H1 (cell line): Measurements from ENCODE around the gene C17orf114.

ENCODE experiments used
- TF ChIP-seq, protein P1 (sequence below): fragments of 300-600 bp; sonication (generic); IDR thresholded peaks from 2 replicates; pipeline ENCODE4 v1.7.1; 2012; ENCODE audit warnings: low read length, moderate library complexity, mild to moderate bottlenecking, inconsistent platforms; ENCODE audit not compliant: insufficient replicate concordance

The C17orf114 gene

DNA sequence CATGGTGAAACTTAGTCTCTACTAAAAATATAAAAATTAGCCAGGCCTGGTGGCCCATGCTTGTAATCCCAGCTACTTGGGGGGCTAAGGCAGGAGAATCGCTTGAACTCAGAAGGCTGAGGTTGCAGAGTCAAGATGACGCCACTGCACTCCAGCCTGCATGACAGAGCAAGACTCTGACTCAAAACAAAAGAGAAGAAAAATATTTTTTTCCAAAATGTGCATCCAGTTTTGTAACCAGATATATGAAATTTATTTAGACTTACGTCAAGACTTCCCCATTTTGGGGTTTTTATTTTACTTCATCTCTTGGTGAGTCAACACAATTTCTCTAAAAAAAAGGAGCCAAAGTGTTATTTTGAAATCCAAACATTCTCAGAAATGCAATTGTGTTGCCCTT, 35.9 kb downstream of the C17orf114 start (continued):
- TF ChIP-seq, protein P1, sequence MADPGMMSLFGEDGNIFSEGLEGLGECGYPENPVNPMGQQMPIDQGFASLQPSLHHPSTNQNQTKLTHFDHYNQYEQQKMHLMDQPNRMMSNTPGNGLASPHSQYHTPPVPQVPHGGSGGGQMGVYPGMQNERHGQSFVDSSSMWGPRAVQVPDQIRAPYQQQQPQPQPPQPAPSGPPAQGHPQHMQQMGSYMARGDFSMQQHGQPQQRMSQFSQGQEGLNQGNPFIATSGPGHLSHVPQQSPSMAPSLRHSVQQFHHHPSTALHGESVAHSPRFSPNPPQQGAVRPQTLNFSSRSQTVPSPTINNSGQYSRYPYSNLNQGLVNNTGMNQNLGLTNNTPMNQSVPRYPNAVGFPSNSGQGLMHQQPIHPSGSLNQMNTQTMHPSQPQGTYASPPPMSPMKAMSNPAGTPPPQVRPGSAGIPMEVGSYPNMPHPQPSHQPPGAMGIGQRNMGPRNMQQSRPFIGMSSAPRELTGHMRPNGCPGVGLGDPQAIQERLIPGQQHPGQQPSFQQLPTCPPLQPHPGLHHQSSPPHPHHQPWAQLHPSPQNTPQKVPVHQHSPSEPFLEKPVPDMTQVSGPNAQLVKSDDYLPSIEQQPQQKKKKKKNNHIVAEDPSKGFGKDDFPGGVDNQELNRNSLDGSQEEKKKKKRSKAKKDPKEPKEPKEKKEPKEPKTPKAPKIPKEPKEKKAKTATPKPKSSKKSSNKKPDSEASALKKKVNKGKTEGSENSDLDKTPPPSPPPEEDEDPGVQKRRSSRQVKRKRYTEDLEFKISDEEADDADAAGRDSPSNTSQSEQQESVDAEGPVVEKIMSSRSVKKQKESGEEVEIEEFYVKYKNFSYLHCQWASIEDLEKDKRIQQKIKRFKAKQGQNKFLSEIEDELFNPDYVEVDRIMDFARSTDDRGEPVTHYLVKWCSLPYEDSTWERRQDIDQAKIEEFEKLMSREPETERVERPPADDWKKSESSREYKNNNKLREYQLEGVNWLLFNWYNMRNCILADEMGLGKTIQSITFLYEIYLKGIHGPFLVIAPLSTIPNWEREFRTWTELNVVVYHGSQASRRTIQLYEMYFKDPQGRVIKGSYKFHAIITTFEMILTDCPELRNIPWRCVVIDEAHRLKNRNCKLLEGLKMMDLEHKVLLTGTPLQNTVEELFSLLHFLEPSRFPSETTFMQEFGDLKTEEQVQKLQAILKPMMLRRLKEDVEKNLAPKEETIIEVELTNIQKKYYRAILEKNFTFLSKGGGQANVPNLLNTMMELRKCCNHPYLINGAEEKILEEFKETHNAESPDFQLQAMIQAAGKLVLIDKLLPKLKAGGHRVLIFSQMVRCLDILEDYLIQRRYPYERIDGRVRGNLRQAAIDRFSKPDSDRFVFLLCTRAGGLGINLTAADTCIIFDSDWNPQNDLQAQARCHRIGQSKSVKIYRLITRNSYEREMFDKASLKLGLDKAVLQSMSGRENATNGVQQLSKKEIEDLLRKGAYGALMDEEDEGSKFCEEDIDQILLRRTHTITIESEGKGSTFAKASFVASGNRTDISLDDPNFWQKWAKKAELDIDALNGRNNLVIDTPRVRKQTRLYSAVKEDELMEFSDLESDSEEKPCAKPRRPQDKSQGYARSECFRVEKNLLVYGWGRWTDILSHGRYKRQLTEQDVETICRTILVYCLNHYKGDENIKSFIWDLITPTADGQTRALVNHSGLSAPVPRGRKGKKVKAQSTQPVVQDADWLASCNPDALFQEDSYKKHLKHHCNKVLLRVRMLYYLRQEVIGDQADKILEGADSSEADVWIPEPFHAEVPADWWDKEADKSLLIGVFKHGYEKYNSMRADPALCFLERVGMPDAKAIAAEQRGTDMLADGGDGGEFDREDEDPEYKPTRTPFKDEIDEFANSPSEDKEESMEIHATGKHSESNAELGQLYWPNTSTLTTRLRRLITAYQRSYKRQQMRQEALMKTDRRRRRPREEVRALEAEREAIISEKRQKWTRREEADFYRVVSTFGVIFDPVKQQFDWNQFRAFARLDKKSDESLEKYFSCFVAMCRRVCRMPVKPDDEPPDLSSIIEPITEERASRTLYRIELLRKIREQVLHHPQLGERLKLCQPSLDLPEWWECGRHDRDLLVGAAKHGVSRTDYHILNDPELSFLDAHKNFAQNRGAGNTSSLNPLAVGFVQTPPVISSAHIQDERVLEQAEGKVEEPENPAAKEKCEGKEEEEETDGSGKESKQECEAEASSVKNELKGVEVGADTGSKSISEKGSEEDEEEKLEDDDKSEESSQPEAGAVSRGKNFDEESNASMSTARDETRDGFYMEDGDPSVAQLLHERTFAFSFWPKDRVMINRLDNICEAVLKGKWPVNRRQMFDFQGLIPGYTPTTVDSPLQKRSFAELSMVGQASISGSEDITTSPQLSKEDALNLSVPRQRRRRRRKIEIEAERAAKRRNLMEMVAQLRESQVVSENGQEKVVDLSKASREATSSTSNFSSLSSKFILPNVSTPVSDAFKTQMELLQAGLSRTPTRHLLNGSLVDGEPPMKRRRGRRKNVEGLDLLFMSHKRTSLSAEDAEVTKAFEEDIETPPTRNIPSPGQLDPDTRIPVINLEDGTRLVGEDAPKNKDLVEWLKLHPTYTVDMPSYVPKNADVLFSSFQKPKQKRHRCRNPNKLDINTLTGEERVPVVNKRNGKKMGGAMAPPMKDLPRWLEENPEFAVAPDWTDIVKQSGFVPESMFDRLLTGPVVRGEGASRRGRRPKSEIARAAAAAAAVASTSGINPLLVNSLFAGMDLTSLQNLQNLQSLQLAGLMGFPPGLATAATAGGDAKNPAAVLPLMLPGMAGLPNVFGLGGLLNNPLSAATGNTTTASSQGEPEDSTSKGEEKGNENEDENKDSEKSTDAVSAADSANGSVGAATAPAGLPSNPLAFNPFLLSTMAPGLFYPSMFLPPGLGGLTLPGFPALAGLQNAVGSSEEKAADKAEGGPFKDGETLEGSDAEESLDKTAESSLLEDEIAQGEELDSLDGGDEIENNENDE: no peak
